ENCODE data around the gene C7.
"Not testable (repeated sequence)": the region's sequence is repeated elsewhere in the genome, so short reads cannot be mapped to it uniquely, and the experiment has no call there.

C7 gene

GRCh38 chr5:40995801-40996586 lies 86.7 kb downstream of the C7 start:
- no peak for DNase-seq

- DNase-seq: no peak
These were observed 89.8 kb downstream of the C7 start for GRCh38 chr5:40999142-40999541.

- no peak for DNase-seq
These were observed 90.7 kb downstream of the C7 start for GRCh38 chr5:40999966-41000365.

GRCh38 chr5:41003670-41004376 lies 94.5 kb downstream of the C7 start:
- no peak for DNase-seq

GRCh38 chr5:41004931-41005330 lies 95.6 kb downstream of the C7 start:
- no peak for DNase-seq

- DNase-seq: no peak
These were observed 99.9 kb downstream of the C7 start for GRCh38 chr5:41009232-41009631.

- DNase-seq: no peak
These were observed 101.3 kb downstream of the C7 start for GRCh38 chr5:41010572-41010971.

- DNase-seq: no peak
These were observed 103.0 kb downstream of the C7 start for GRCh38 chr5:41012318-41012717.

- not testable (repeated sequence) for DNase-seq
These were observed 113.3 kb downstream of the C7 start for GRCh38 chr5:41022600-41022999.

Measured in NCI-H1436 treated with DMSO at 0.1 percent for 48 hours (cell line).